Colonic mucosa (tissue), 4 donors: ENCODE results near the gene CEP192. TPM values are rescaled to one million over a fixed set of nuclear protein-coding genes. Genes with fewer than 3 reads are reported as not detected.

Experiments
- DNase-seq: peaks from one replicate; pipeline ENCODE4 v3.0.0-alpha.2; 2020
- H3K27ac ChIP-seq: fragments of 200-600 bp; one replicate; pipeline ENCODE4 v1.8.0; 2021
- H3K27me3 ChIP-seq: fragments of 200-600 bp; one replicate; pipeline ENCODE4 v1.8.0; 2021
- H3K36me3 ChIP-seq: fragments of 200-600 bp; one replicate; pipeline ENCODE4 v1.8.0; 2021
- H3K4me1 ChIP-seq: fragments of 200-600 bp; one replicate; pipeline ENCODE4 v1.8.0; 2021; ENCODE audit warnings: mild to moderate bottlenecking
- H3K4me3 ChIP-seq: fragments of 200-600 bp; one replicate; pipeline ENCODE4 v1.8.0; 2021
- H3K9ac ChIP-seq, 2 donors: one replicate each; pipeline ENCODE4 v1.7.0; 2013; ENCODE audit warnings: control low read depth in 2 of 2, low read depth in 2 of 2, low read length in 2 of 2
- H3K9me3 ChIP-seq: fragments of 200-600 bp; one replicate; pipeline ENCODE4 v1.8.0; 2021
- CTCF ChIP-seq: fragments of 200-600 bp; IDR thresholded peaks from one replicate; pipeline ENCODE4 v1.8.0; 2022; ENCODE audit warnings: antibody characterized with exemption, mild to moderate bottlenecking
- intact Hi-C: fragments of 100-400 bp; cut with DNase I; formaldehyde crosslinking; loops from one replicate; pipeline ENCODE4 v1.14.1; 2022
- total RNA-seq, 2 donors: library from RNA; stranded (reverse); fragmentation: NEBNext Ultra II Directional in 1 of 2; extraction: Animal tissue kit (Norgen Biotek cat#: 25700) in 1 of 2; gene quantifications; one replicate each; pipeline ENCODE4 v1.2.1, GENCODE V29; 2021
- donor health status: healthy.
- donor health status: DM: no; HTN: no; CAD: no.
- donor health status: DM: no; HTN: no; CAD: no.

Gene CEP192
- total RNA-seq, 2 donors from 2014 or later: 23.7 to 26.9 TPM

- no peak overlapping the region for H3K9ac ChIP-seq
- peaks cover 4% of the 10 kb centered on the region for H3K4me1 ChIP-seq
- DNase-seq: no peak
- no peaks in the 10 kb centered on the region for H3K9me3 ChIP-seq
- H3K27ac ChIP-seq: no peak overlapping the region
- intact Hi-C loops: loop anchor here (5.0 kb wide), 1 partner anchor 37 kb away; no protein-coding TSS in a partner anchor
- no peaks in the 10 kb centered on the region for H3K36me3 ChIP-seq
- H3K27me3 ChIP-seq: no peaks in the 10 kb centered on the region
- TF ChIP-seq CTCF: no peak
- H3K4me3 ChIP-seq: no peak overlapping the region
These were observed 1.6 kb upstream of the CEP192 start for GRCh38 chr18:12989397-12990122.

- intact Hi-C loops: no loop called here
- TF ChIP-seq CTCF: no peak
- no peak overlapping the region for H3K4me3 ChIP-seq
- no peak overlapping the region for H3K9ac ChIP-seq
- H3K9me3 ChIP-seq: no peaks in the 10 kb centered on the region
- H3K36me3 ChIP-seq: no peaks in the 10 kb centered on the region
- H3K27ac ChIP-seq: no peak overlapping the region
- no peaks in the 10 kb centered on the region for H3K27me3 ChIP-seq
- H3K4me1 ChIP-seq: peaks cover 4% of the 10 kb centered on the region
- DNase-seq: no peak
These were observed 1.1 kb upstream of the CEP192 start for GRCh38 chr18:12990123-12990475.

- no peaks in the 10 kb centered on the region for H3K27me3 ChIP-seq
These were observed 558 bp upstream of the CEP192 start for GRCh38 chr18:12990641-12990966.

GRCh38 chr18:12991821-12992179, 638 bp downstream of the CEP192 start:
- Histone ChIP-seq H3K4me3 (peak overlapping the region; percentile 97), H3K4me1 (peaks cover 4% of the 10 kb centered on the region), H3K27me3 (no peaks in the 10 kb centered on the region), H3K9me3 (no peaks in the 10 kb centered on the region), H3K9ac (peak overlapping the region; percentile 72 to 96), H3K27ac (peak overlapping the region; percentile 98), H3K36me3 (no peaks in the 10 kb centered on the region)
- intact Hi-C loops: no loop called here
- no peak for TF ChIP-seq CTCF
- DNase-seq: no peak

More at GRCh38 chr18:12990641-12990966, 558 bp upstream of the CEP192 start:
- H3K9me3 ChIP-seq: no peaks in the 10 kb centered on the region
- peak overlapping the region; percentile 98 for H3K27ac ChIP-seq
- no peak for TF ChIP-seq CTCF
- peak overlapping the region; percentile 31 to 96 for H3K9ac ChIP-seq
- H3K4me3 ChIP-seq: peak overlapping the region; percentile 97
- no peaks in the 10 kb centered on the region for H3K36me3 ChIP-seq
- intact Hi-C loops: no loop called here
- no peak for DNase-seq
- peaks cover 4% of the 10 kb centered on the region for H3K4me1 ChIP-seq

GRCh38 chr18:12993439-12993838, 2.3 kb downstream of the CEP192 start:
- intact Hi-C loops: no loop called here
- H3K27ac ChIP-seq: no peak overlapping the region
- H3K36me3 ChIP-seq: no peaks in the 10 kb centered on the region
- DNase-seq: no peak
- no peaks in the 10 kb centered on the region for H3K9me3 ChIP-seq
- H3K4me3 ChIP-seq: no peak overlapping the region
- peaks cover 4% of the 10 kb centered on the region for H3K4me1 ChIP-seq
- no peaks in the 10 kb centered on the region for H3K27me3 ChIP-seq
- no peak for TF ChIP-seq CTCF
- H3K9ac ChIP-seq: no peak overlapping the region
